A549 (cell line): ENCODE data around the gene NHSL2. TPM values are rescaled to one million over a fixed set of nuclear protein-coding genes. Genes with fewer than 3 reads are reported as not detected.

Experiments used
- ATAC-seq, 2 experiments: fragments of 200-7000 bp in 1 of 2; fragments of >200 bp in 1 of 2; cut with Nextera tagmentation in 1 of 2; cut with Tn5 transposase in 1 of 2; 3 replicates each; pipeline versions ENCODE4 v1.8.0 to v1.9.1; 2018 to 2020; ENCODE audit warnings: mild to moderate bottlenecking in 1 of 2, moderate library complexity in 1 of 2
- CTCF ChIA-PET: fragments of 300-600 bp; sonication (Branson Sonifier 250); formaldehyde crosslinking; extraction: SDS; loops from one replicate; lab custom pipeline; 2021; ENCODE audit warnings: antibody characterized with exemption, inconsistent platforms; lab: Yijun Ruan, JAX
- POLR2A ChIA-PET: fragments of 350-600 bp; formaldehyde crosslinking; extraction: SDS; loops from one replicate; lab custom pipeline; 2021; ENCODE audit warnings: antibody characterized with exemption, inconsistent platforms; lab: Yijun Ruan, JAX
- DNase-seq, 2 experiments: peaks; one replicate each; pipeline versions ENCODE4 v3.0.0 to v3.0.0-alpha.2; 2011 to 2016; ENCODE audit warnings: low read depth in 1 of 2, low spot score in 1 of 2
- FAIRE-seq: peaks from 2 replicates; lab custom pipeline; 2011; peaks lifted over from hg19 to GRCh38; lab: Jason Lieb, UNC
- H3K27ac ChIP-seq, 2 experiments: fragments of >200 bp; sonication (Bioruptor Twin); formaldehyde crosslinking; 3 replicates each; pipeline ENCODE4 v1.5.1; 2016 to 2017
- H3K4me1 ChIP-seq: fragments of >200 bp; sonication (Bioruptor Twin); formaldehyde crosslinking; 3 replicates; pipeline ENCODE4 v1.6.1; 2016
- H3K4me2 ChIP-seq: fragments of >200 bp; sonication (Bioruptor Twin); formaldehyde crosslinking; 3 replicates; pipeline ENCODE4 v1.6.1; 2016
- H3K4me3 ChIP-seq: fragments of >200 bp; sonication (Bioruptor Twin); formaldehyde crosslinking; 3 replicates; pipeline ENCODE4 v1.5.1; 2016
- H3K9me3 ChIP-seq: fragments of >200 bp; sonication (Bioruptor Twin); formaldehyde crosslinking; 3 replicates; pipeline ENCODE4 v1.6.1; 2016
- BHLHE40 ChIP-seq: IDR thresholded peaks from 2 replicates; pipeline ENCODE4 v1.6.1; 2012; ENCODE audit warnings: low read depth, low read length, inconsistent platforms
- CEBPB ChIP-seq, 2 experiments: fragments of >200 bp in 1 of 2; sonication (Bioruptor Twin) in 1 of 2; formaldehyde crosslinking in 1 of 2; IDR thresholded peaks; 2 replicates each; pipeline ENCODE4 v1.6.1; 2012 to 2016
- CHD4 ChIP-seq: fragments of 200-600 bp; sonication (generic); IDR thresholded peaks from 2 replicates; pipeline ENCODE4 v1.6.1; 2016; ENCODE audit warnings: antibody characterized with exemption, mild to moderate bottlenecking, borderline replicate concordance
- EHF ChIP-seq: fragments of 250-450 bp; sonication (Bioruptor Pico); IDR thresholded peaks from 2 replicates; pipeline ENCODE4 v1.5.0; 2020; ENCODE audit warnings: mild to moderate bottlenecking
- EHMT2 ChIP-seq: fragments of 200-600 bp; sonication (generic); IDR thresholded peaks from 2 replicates; pipeline ENCODE4 v1.6.1; 2016; ENCODE audit warnings: antibody characterized with exemption, low read depth, mild to moderate bottlenecking, moderate library complexity
- EP300 ChIP-seq, 2 experiments: fragments of >200 bp; sonication (Bioruptor Twin); formaldehyde crosslinking; IDR thresholded peaks; 2 replicates in 1 of 2; 3 replicates in 1 of 2; pipeline ENCODE4 v1.6.1; 2016 to 2017
- ESRRA ChIP-seq: fragments of 150-350 bp; IDR thresholded peaks from 2 replicates; pipeline ENCODE4 v1.6.1; 2014; ENCODE audit warnings: mild to moderate bottlenecking, low read length, borderline replicate concordance
- FOSB ChIP-seq: fragments of 250-450 bp; sonication (Bioruptor Pico); IDR thresholded peaks from 2 replicates; pipeline ENCODE4 v1.5.0; 2020; ENCODE audit warnings: mild to moderate bottlenecking, moderate library complexity
- FOSL2 ChIP-seq, 2 experiments: fragments of 450-650 bp in 1 of 2; fragments of >200 bp in 1 of 2; sonication (Bioruptor Twin) in 1 of 2; formaldehyde crosslinking; IDR thresholded peaks; 2 replicates each; pipeline versions ENCODE4 v1.5.0 to v1.6.1; 2016 to 2020; ENCODE audit warnings: mild to moderate bottlenecking in 1 of 2, moderate library complexity in 1 of 2
- FOXS1 ChIP-seq: fragments of 250-450 bp; sonication (Bioruptor Pico); IDR thresholded peaks from 2 replicates; pipeline ENCODE4 v1.5.0; 2020; ENCODE audit warnings: mild to moderate bottlenecking, moderate library complexity
- HES2 ChIP-seq: fragments of >200 bp; sonication (Bioruptor Twin); formaldehyde crosslinking; IDR thresholded peaks from 2 replicates; pipeline ENCODE4 v1.6.1; 2016
- HOXB13 ChIP-seq: fragments of 250-450 bp; sonication (Bioruptor Pico); IDR thresholded peaks from 2 replicates; pipeline ENCODE4 v1.5.0; 2020; ENCODE audit warnings: low read depth, mild to moderate bottlenecking, moderate library complexity
- HOXB5 ChIP-seq: fragments of 250-450 bp; sonication (Bioruptor Pico); IDR thresholded peaks from 2 replicates; pipeline ENCODE4 v1.5.0; 2020; ENCODE audit warnings: mild to moderate bottlenecking, moderate library complexity
- KDM5A ChIP-seq: fragments of 200-600 bp; sonication (generic); IDR thresholded peaks from 2 replicates; pipeline ENCODE4 v1.6.1; 2016; ENCODE audit warnings: antibody characterized with exemption, mild to moderate bottlenecking
- NFE2L2 ChIP-seq: fragments of 150-350 bp; conservative IDR thresholded peaks from 2 replicates; pipeline ENCODE4 v1.6.1; 2014; ENCODE audit warnings: low read length
- NPAS2 ChIP-seq: fragments of 250-450 bp; sonication (Bioruptor Pico); IDR thresholded peaks from 2 replicates; pipeline ENCODE4 v1.8.0; 2022; ENCODE audit warnings: mild to moderate bottlenecking, moderate library complexity, borderline replicate concordance
- PHF8 ChIP-seq: fragments of 200-600 bp; sonication (generic); IDR thresholded peaks from 2 replicates; pipeline ENCODE4 v1.6.1; 2016; ENCODE audit warnings: low read depth, mild to moderate bottlenecking, antibody characterized with exemption, moderate library complexity, borderline replicate concordance
- POLR2A ChIP-seq: IDR thresholded peaks from 2 replicates; pipeline ENCODE4 v1.6.1; 2012; ENCODE audit warnings: mild to moderate bottlenecking, low read length
- RFX5 ChIP-seq: fragments of 450-650 bp; IDR thresholded peaks from 2 replicates; pipeline ENCODE4 v1.7.1; 2014; ENCODE audit warnings: antibody characterized with exemption, mild to moderate bottlenecking, moderate library complexity
- RNF2 ChIP-seq: fragments of 200-600 bp; sonication (generic); IDR thresholded peaks from 2 replicates; pipeline ENCODE4 v1.6.1; 2016; ENCODE audit warnings: low read depth, mild to moderate bottlenecking, antibody characterized with exemption, moderate library complexity, borderline replicate concordance
- TP53 ChIP-seq: fragments of 250-450 bp; sonication (Bioruptor Pico); IDR thresholded peaks from 2 replicates; pipeline ENCODE4 v1.5.0; 2021; ENCODE audit warnings: mild to moderate bottlenecking, moderate library complexity
- ZC3H11A ChIP-seq: fragments of 450-650 bp; IDR thresholded peaks from 2 replicates; pipeline ENCODE4 v1.6.1; 2014; ENCODE audit warnings: antibody characterized with exemption, mild to moderate bottlenecking
- ZFP36 ChIP-seq: fragments of 450-650 bp; IDR thresholded peaks from 2 replicates; pipeline ENCODE4 v1.6.1; 2014; ENCODE audit warnings: borderline replicate concordance; ENCODE audit not compliant: partially characterized antibody
- ZNF302 ChIP-seq: fragments of 250-450 bp; sonication (Bioruptor Pico); IDR thresholded peaks from 2 replicates; pipeline ENCODE4 v1.9.0; 2021; ENCODE audit warnings: inconsistent platforms, mild to moderate bottlenecking, moderate library complexity
- WGBS: methylation state at CpG from one replicate; pipeline ENCODE4 v1.1.6; 2017; ENCODE audit errors: missing lambda C conversion rate; 5-methylcytosine and 5-hydroxymethylcytosine counted together
- polyA plus RNA-seq, 4 experiments: library from polyadenylated mRNA; depleted of rRNA in 3 of 4; stranded (reverse); fragments of >200 nt; fragmentation: RNase III in 1 of 4; extraction: RNeasy Plus Mini Kit Qiagen cat#74134 plus additional on column Dnase treatment in 1 of 4; gene quantifications; 2 replicates in 3 of 4; 3 replicates in 1 of 4; pipeline ENCODE4 v1.2.3, GENCODE V29; 2011 to 2017
- TF ChIP-seq, protein P1 (sequence below): IDR thresholded peaks from 2 replicates; pipeline ENCODE4 v1.6.1; 2012; ENCODE audit warnings: low read depth, borderline replicate concordance
- TF ChIP-seq, protein P2 (sequence below): IDR thresholded peaks from 2 replicates; pipeline ENCODE4 v1.6.1; 2012

NHSL2 gene
- polyA plus RNA-seq, 2 of the 4 experiments (the other 2 are of a cell fraction), result 0.26 to 0.48 TPM

DNA sequence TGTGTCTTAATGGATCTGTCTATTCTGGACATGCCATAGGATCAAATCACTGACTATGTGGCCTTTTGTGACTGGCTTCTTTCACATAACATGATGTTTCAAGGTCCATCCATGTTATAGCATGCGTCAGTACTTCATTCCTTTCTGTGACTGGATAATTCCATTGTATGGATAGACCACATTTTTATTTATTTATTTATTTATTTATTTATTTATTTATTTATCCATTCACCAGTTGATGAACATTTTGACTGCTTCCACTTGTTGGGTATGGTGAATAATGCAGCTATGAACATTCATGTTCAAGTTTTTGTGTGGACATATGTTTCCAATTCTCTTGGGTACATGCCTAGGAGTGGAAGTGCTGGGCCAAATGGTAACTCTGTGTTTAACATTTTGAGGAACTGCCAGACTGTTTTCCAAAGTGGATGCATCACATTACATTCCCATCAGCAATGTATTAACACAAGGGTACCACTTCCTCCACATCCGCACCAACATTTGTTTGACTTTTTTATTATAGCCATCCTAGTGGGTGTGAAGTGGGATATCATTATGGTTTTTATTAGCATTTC lies 207.1 kb downstream of the NHSL2 start:
- 91% methylated on average over 2 of the region's 2 CpGs for WGBS
- H3K4me3 ChIP-seq, result no peak overlapping the region
- no peak for DNase-seq
- ChIA-PET CTCF (interaction anchor here (1.2 kb wide), 1 partner anchor 99 kb away, joined by 4 read pairs; no protein-coding TSS in a partner anchor), POLR2A (no interaction called here)
- H3K4me2 ChIP-seq, result no peak overlapping the region
- peaks cover 4% of the 10 kb centered on the region; the same call in 1 of the 3 replicates for H3K4me1 ChIP-seq
- FAIRE-seq, result no peak
- no peaks in the 10 kb centered on the region for H3K9me3 ChIP-seq
- no peak for ATAC-seq
- no peak overlapping the region for H3K27ac ChIP-seq
- TF ChIP-seq EHMT2 (no peak), FOSL2 (IDR thresholded peaks at IDR 0.05) (no peak), FOSL2 (CRISPR knock-in tag; IDR thresholded peaks at IDR 0.05) (no peak), ZC3H11A (peak; percentile 80)

GRCh38 chrX:72120837-72121236 lies 210.2 kb downstream of the NHSL2 start:
- POLR2A ChIA-PET, result interaction anchor here (1.2 kb wide), 1 partner anchor 11 kb away, joined by 4 read pairs; the partner anchor contains the start of gene RTL5
- Histone ChIP-seq H3K4me1 (peaks cover 4% of the 10 kb centered on the region; the same call in 2 of the 3 replicates), H3K27ac (no peak overlapping the region), H3K4me3 (no peak overlapping the region), H3K9me3 (no peaks in the 10 kb centered on the region), H3K4me2 (no peak overlapping the region)
- 88% methylated on average over 5 of the region's 6 CpGs for WGBS
- CTCF ChIA-PET, result interaction anchor here (0.6 to 1.3 kb wide), 3 partner anchors 15 to 211 kb away, joined by 3 read pairs; partner anchors contain the start of gene NHSL2
- DNase-seq (no peak), FAIRE-seq (no peak), ATAC-seq (no peak)
- TF ChIP-seq CHD4, result no peak
- TF ChIP-seq PHF8, result no peak
- no peak for TF ChIP-seq EP300 (IDR thresholded peaks at IDR 0.05)
- TF ChIP-seq, protein P1, sequence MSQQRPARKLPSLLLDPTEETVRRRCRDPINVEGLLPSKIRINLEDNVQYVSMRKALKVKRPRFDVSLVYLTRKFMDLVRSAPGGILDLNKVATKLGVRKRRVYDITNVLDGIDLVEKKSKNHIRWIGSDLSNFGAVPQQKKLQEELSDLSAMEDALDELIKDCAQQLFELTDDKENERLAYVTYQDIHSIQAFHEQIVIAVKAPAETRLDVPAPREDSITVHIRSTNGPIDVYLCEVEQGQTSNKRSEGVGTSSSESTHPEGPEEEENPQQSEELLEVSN, result no peak
- TF ChIP-seq RNF2, result no peak
- TF ChIP-seq TP53, result no peak
- TF ChIP-seq, protein P2, sequence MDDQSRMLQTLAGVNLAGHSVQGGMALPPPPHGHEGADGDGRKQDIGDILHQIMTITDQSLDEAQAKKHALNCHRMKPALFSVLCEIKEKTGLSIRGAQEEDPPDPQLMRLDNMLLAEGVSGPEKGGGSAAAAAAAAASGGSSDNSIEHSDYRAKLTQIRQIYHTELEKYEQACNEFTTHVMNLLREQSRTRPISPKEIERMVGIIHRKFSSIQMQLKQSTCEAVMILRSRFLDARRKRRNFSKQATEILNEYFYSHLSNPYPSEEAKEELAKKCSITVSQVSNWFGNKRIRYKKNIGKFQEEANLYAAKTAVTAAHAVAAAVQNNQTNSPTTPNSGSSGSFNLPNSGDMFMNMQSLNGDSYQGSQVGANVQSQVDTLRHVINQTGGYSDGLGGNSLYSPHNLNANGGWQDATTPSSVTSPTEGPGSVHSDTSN, result no peak
- TF ChIP-seq FOXS1 (CRISPR knock-in tag), result no peak
- TF ChIP-seq BHLHE40, result no peak

DNA sequence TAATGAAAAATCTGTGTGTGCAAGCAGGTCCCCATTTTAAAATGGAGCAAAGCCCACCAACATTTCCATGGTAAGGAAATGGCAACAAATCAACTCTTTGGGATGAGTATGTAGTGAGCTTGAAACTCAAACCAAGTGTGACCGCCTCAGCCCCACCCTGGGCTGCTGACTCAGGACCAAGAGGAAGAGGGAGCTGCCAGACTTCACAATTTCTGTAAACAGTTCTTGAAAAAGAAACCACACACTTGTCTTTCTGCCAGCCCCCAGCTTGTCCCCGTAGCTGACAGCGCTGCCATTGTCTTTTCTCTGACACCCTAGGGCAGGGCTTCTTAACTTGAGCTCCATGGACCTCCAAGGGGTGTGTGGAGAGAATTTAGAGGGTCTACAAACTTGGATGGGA lies 210.7 kb downstream of the NHSL2 start:
- no peak for ATAC-seq
- POLR2A ChIA-PET, result interaction anchor here (1.2 kb wide), 1 partner anchor 10 kb away, joined by 4 read pairs; the partner anchor contains the start of gene RTL5
- no peaks in the 10 kb centered on the region for H3K9me3 ChIP-seq
- TF ChIP-seq RNF2, result no peak
- TF ChIP-seq HES2, result no peak
- TF ChIP-seq POLR2A, result no peak
- no peak for TF ChIP-seq ZNF302 (CRISPR knock-in tag)
- no peak for TF ChIP-seq EHMT2
- TF ChIP-seq HOXB13 (CRISPR knock-in tag), result no peak
- no peak for TF ChIP-seq EHF (CRISPR knock-in tag)
- no peak for TF ChIP-seq KDM5A
- TF ChIP-seq NFE2L2, result no peak
- TF ChIP-seq HOXB5, result no peak
- TF ChIP-seq ESRRA, result no peak
- TF ChIP-seq, protein P2, result no peak
- no peak for TF ChIP-seq FOSB (CRISPR knock-in tag)
- no peak for TF ChIP-seq RFX5
- no peak for TF ChIP-seq ZFP36
- no peak for TF ChIP-seq NPAS2 (CRISPR knock-in tag)
- TF ChIP-seq CEBPB (IDR thresholded peaks at IDR 0.05), result no peak
- TF ChIP-seq EP300 (IDR thresholded peaks at IDR 0.05), result no peak
- TF ChIP-seq, all 56 proteins: peak for 0
- Histone ChIP-seq H3K4me1 (peaks cover 10% of the 10 kb centered on the region; the same call in 2 of the 3 replicates), H3K4me2 (0 out of 3 replicates have a peak overlapping the region, but pooled peaks have one; percentile 17), H3K4me3 (no peak overlapping the region), H3K27ac (no peak overlapping the region)
- no peak for DNase-seq
- no peak for FAIRE-seq
- CTCF ChIA-PET, result interaction anchor here (0.6 to 1.3 kb wide), 2 partner anchors 16 to 99 kb away, joined by 3 read pairs; no protein-coding TSS in a partner anchor
- WGBS, result 33% methylated on average over 3 of the region's 3 CpGs
